Posterior cingulate gyrus (tissue), 11 donors: ENCODE data around the gene ANLN.

Source experiments
- DNase-seq, 10 donors: peaks; one replicate each; pipeline versions ENCODE4 v3.0.0 to v3.0.0-alpha.2; 2020 to 2021; ENCODE audit warnings: mixed read lengths in 3 of 10
- intact Hi-C: fragments of 100-400 bp; cut with DNase I; formaldehyde crosslinking; loops from one replicate; pipeline ENCODE4 v1.15.1; 2023

Gene ANLN

DNA sequence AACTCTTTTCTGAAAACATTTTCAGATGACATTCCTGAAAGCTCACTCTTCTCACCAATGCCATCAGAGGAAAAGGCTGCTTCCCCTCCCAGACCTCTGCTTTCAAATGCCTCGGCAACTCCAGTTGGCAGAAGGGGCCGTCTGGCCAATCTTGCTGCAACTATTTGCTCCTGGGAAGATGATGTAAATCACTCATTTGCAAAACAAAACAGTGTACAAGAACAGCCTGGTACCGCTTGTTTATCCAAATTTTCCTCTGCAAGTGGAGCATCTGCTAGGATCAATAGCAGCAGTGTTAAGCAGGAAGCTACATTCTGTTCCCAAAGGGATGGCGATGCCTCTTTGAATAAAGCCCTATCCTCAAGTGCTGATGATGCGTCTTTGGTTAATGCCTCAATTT is 16.5 kb downstream of the ANLN start:
- intact Hi-C loops = no loop called here

DNA sequence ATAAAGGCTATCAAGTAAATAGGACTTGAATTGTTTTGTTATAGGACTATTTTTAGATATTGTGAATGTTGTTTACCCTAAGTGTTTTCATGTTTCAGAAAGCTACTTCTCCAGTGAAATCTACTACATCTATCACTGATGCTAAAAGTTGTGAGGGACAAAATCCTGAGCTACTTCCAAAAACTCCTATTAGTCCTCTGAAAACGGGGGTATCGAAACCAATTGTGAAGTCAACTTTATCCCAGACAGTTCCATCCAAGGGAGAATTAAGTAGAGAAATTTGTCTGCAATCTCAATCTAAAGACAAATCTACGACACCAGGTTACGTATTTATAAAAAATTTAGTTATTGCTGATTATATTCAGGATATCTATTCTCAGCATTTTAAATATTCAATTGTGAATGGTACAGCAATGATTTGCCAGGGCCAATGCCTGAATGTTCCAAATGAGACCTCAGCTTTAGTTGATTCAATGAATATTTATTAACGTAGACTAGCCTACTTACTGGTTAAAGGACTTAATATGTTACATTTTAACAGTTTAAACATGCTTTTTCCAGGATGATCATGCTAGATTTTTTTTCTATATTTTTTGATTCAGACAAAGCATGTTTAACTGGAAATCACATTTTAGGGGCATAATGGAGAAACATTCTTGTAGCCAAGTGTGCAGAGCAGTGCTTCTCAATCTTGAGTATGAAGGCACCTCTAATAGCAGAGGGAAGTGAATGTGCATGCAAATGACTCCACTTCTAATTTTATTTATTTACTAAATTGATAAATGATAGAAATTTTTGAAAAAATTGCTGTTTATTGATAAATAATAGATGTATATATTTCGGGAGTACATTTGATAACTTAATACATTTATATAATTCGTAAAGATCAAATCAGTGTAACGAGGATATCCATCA is 18.2 kb downstream of the ANLN start:
- DNase-seq = no peak
- intact Hi-C loops = no loop called here

More for the DNA sequence above, 16.5 kb downstream of the ANLN start:
- peak; percentile 26 to 93 (median 64) for DNase-seq

DNA sequence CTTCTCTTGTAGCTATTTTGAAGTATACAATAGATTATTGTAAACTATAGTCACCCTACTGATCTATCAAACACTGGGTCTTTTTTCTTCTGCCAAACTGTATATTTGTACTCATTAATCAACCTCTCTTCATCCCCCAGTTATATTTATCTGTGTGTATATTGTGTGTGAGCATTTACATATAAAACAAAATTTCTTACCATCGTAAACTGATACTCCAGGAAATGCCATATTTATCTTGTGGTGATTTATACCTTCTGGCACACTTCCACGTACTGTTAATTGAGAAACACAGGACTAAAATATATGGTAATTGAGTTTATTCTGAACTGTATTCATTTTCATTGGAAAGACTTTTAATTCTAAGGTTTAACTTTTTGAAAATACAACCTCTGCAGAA is 18.9 kb downstream of the ANLN start:
- intact Hi-C loops = no loop called here
- no peak for DNase-seq

DNA sequence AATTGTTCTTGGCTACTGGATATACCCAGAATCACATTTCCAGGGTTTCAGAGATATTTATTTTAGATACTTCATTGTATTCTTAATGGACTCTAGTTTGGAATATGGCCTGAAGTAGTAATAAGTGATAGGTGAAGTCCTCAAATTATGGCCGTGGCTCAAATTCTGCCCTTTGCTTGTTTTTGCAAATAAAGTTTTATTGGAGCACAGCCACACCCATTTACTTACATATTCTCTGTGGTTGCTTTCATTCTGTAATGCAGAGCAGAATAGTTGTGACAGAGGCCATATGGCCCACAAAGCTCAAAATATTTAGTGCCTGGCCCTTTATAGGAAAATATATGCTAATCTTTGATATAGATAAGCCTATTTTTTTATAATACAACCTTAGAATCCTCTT is 19.5 kb downstream of the ANLN start:
- no peak for DNase-seq
- intact Hi-C loops = no loop called here

DNA sequence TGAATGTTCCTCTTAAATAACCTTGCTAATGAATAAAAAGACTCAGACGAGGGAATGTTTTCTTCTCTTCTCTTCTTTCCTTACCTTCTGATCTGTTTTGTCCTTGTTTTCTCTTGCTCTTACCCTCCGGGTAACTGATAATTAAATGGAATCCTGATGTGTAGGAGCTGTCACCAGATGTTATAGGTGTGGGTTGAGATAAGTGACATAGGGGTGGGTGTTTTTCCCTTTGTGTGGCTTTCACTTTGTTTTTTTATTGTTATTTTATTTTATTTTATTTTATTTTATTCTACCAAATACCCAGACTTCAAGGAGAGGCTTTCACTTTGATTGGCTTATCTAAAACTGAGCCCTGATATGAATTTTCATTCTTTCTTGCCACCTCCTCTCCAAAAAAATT is 25.5 kb downstream of the ANLN start:
- no peak for DNase-seq
- intact Hi-C loops = no loop called here

DNA sequence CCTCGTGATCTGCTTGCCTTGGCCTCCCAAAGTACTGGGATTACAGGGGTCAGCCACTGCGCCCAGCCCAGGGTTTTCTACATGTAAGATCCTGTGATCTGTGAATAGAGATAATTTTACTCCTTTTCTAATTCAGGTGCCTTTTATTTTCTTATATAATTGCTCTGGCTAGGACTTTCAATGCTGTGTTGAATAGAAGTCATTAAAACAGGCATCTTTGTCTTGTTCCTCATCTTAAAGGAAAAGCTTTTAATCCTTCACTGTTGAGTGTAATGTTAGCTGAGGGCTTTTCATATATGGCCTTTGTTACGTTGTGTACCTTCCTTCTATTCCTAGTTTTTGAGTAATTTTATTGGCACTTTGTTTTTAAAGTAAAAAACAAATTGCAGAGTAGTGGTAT is 26.6 kb downstream of the ANLN start:
- no peak for DNase-seq
- intact Hi-C loops = no loop called here

DNA sequence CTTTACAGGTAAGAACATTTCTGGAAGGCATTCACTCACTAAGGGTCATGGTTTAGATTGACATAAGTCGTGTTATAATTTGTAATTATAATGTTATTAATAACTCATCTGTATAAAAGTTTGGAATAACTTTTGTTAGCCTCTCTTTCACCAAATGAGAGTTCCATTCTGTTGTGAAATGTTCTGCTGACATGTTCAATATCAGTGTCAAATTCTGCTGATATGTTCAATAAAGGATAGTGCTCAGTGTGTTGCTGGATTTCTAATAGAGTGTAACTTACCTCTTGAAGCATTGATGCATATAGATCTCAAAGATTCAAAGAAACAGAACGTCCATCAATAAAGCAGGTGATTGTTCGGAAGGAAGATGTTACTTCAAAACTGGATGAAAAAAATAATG is 30.6 kb downstream of the ANLN start:
- DNase-seq = no peak
- intact Hi-C loops = no loop called here

DNA sequence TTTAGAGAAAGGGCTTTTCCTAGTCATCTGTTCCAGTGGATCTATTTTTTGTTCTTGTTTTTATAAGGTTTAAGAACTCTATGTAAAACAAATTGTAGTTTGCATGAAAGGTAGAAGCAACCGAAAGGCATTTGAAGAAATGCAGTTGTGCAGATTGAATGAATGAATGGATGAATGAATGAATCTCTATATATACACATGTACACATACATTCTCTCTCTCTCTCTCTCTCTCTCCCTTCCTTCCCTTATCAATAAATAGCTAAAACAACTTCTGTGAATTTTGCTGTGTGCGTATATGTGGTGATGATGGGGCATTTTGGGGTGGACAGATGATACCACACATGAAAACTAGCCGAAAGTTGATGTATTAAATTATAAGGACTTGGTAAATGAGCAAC is 32.4 kb downstream of the ANLN start:
- no peak for DNase-seq
- intact Hi-C loops = no loop called here

DNA sequence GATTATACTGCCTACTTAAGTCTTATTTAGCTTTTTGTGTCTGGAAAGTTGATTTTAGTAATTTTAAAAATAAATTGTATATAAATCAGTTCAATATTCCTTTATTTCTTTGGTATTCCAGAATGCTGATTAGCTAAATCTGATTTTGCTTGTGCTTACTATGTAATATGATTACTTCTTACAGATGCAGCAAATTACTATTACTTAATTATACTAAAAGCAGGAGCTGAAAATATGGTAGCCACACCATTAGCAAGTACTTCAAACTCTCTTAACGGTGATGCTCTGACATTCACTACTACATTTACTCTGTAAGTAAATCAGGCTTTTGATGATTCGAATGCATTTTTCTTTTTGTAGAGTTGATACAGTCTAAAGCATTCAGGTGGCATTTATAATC is 34.0 kb downstream of the ANLN start:
- intact Hi-C loops = no loop called here
- no peak for DNase-seq

DNA sequence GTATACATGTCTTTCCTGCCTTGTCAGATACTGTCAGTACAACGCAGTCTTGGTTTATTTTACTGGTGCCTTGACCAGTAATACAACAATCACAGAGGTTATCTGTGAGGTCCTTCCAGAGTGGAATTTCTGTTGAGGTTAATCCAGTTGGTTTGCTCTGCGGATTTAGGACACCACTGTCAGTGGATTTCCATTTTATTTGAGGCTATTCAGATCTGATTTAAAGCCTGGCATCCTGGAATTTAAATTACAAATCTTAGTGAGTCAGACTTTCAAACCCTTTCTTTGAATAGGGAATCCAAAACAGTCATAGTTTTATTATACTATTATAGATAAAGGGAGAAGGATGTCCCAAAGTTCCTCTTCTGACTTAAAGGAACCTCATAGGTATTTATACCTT is 40.5 kb downstream of the ANLN start:
- no peak for DNase-seq
- intact Hi-C loops = no loop called here

DNA sequence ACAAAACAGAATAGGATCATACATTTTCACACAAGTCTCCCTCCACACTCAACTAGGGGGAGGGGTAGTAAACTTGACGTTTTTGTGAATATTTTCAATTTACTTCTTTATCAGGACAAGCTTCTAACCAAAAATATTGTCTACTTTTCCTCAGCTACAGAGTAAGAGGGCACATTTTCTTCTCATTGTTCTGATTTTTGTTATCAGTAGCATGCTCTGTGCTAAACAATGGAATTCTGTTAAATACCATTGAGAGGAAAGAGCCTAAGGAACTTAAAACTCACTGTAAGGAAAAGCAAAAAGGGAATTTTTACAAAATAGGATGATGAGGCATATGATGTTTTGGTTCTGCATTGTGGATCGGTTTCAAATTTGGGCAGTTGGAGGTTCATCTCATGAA is 41.2 kb downstream of the ANLN start:
- intact Hi-C loops = no loop called here
- no peak for DNase-seq

DNA sequence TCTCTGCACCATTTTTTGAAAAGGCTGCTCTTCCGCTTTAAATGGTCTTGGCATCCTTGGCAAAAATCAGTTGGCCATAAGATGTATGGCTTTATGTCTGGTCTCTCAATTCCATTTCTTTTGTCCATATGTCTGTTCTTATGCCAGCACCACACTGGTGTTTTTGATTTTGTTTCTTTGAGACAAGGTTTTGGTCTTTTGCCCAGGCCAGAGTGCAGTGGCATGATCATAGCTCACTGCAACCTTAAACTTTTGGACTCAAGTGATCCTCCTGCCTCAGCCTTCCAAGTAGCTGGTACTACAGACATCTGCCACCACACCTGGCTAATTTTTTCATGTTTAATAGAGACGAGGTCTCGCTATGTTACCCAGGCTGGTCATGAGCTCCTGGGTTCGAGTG is 48.5 kb downstream of the ANLN start:
- no peak for DNase-seq
- intact Hi-C loops = no loop called here

DNA sequence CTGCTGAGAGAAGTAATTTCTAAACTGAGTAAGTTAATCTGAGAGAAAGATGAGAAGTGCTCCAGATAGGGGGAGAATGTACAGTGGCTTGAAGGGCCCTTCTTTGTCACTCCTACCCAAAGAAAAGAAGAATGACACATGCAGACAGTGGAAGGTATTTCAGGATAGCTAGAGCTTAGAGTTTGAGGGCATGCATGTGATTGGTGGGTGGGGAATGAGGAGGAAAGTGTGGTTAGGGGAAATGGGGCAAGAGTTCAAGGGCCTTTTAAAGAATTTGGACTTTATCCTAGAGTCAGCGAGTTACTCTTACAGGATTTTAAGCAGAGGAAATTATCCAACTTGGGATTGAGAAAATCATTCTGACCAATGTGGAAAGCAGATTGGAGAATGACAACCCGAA is 50.0 kb downstream of the ANLN start:
- intact Hi-C loops = no loop called here
- no peak for DNase-seq

DNA sequence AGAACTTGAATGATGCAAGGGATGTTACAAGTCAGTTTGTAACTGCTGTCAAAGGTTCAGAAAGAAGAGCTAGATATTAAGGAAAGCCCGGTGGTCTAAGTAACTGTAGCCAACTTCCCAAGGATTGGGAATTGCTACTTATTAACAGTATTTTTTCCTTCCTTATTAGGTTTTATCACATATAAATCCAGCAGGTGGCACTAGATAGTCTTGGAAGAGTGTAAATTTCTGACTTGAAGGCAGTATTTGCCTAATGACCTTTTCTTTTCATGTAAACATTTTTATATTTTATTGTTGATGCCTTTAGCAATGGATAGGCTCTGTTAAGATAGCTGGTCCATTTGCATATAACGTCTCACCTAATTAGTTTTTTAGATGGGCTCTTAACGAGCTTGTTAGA is 51.2 kb downstream of the ANLN start:
- intact Hi-C loops = no loop called here
- DNase-seq = no peak

DNA sequence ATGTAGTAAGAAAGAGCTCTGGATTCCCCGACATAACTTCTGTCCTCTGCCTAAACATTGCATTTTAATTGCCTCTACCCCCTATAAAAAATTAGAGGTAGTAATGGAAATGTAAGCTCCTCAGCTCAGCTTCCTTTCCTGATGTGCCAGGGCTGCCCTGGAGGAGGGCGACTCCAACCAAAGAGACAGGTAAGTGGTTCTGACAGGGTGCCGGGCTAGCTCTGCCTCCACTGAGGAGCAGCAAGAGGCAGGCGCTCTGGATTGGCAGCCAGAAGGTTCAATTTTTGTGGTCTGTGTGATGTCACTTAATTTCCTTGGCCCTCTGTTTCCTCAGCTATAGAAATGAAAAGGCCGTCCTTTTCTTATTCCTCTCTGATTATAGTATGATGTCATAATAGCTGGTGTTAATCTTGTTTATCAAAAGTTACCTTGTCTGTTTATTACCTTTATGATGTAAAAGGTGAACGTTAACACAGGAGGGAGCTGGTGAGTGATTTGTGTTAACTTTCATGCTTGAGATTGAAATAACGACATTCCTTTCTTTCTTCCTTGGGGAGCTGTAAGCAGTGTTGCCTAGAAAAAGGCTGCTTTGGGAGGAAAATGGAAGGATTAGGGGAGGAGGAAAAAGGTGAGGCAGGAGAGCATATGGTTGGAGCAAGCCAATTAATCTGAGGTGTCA is 51.8 kb downstream of the ANLN start:
- DNase-seq = no peak
- intact Hi-C loops = no loop called here

DNA sequence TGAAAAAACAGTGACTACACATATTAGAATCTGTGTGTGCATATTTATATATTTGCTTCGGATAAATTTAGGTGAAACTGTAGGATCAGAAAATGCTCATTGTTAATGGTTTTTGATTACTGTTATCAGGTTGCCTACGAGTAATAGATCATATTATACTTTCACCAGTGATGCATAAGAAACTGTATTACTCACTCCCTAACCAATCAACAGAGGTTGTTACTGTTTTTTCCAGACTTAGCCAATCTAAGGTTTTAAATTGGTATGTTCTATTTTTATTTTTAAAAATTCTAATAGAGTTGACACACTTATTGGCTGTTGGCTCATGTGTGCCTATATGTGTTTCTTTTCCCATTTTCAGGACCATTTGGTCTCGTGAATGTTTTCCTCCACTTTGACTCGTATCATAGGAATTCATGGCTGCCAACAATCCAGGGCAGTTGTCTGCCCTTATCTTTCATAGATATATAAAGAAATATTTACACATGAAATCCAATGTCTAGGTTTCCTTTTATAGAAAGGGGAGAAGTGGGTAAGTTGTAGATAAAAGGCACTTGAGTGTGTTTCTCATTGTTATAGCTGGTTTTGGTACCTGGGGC is 59.2 kb downstream of the ANLN start:
- intact Hi-C loops = no loop called here
- DNase-seq = no peak

DNA sequence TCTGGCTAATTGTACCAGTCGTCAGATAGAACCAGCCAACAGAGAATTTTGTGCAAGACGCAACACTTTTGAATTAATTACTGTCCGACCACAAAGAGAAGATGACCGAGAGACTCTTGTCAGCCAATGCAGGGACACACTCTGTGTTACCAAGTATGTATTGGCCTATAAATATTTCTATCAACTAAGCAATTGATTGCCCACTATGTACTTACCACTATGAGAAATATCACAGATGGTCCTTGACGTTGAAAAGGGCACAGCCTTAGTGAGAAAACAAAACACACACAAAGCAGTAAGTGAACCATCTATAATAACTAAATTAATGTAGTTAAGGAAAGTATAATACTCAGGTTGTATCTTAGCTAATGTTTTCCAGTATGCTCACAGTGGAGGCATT is 60.0 kb downstream of the ANLN start:
- DNase-seq = no peak
- intact Hi-C loops = no loop called here

DNA sequence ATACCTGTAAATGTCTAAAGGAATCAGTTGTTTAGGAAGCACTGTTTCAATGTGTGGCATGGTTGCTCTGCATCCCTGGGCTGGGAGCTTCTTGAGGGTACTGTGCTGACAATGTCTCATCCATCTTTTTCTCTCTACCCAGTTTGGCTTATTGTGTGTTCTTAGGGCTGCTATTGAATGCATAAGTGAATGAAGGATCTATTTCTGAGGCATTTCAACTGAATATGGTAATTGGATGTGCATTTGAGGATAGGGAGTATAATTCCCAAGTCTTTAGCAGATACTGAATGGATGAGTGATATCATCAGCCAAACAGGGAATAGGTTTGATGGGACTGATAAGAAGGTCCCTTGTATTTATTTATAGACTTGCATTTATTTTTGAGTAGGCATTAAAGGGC is 64.1 kb downstream of the ANLN start:
- no peak for DNase-seq
- intact Hi-C loops = no loop called here

DNA sequence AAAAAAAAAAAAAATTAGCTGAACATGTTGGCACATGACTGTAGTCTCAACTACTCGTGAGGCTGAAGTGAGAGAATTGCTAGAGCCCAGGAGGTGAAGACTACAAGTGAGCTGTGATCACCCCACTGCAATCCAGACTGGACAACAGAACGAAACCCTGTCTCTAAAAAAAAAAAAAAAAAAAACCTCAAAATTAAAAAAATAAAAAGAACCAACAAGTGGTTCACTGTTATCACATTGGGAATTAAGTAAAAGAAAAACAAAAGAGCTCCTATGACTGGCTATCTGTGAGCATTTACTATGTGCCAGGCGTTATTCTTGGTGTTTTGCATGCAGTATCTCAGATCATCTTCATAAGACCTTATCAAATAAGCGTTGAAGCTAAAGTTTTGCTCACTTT is 66.0 kb downstream of the ANLN start:
- no peak for DNase-seq
- intact Hi-C loops = no loop called here

DNA sequence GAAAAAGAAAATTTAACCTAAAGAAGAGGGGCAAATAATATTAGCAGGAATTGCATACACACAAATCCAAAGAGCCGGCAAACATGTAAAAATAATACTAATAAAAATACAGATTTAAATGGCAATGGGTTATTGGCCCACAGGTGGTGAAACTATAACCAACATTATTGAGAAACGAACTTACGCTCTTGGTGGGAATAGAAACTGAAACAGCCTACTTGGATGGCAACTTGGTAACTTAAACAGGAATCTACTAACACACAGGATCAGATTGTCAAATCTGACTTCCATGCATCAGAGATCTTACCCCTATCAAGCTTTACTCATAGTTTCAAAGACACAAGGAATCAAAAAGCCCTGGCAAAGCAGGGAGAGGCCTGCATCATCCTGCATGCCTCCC is 66.5 kb downstream of the ANLN start:
- intact Hi-C loops = no loop called here
- DNase-seq = no peak

DNA sequence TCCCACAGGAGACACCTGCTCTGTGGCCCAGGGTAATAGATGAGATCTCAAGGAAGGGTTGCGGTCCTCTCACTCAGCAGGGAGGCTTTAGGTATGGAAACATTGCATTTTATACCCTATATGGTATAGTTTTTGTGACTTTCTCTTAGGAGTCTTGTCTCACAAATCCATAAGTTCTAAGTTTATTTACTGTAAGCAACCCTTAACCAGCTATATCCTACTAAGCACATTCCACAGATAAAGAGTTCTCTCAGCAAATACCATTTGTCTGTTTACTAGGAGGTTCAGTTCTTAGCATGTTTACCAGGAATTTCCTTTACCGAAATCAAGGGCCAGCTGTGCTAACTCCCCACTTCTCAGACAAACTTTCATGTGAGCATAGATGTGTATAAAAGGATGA is 66.9 kb downstream of the ANLN start:
- intact Hi-C loops = no loop called here
- no peak for DNase-seq
